ENCODE results near the gene ASB3.

The ASB3 gene

DNA sequence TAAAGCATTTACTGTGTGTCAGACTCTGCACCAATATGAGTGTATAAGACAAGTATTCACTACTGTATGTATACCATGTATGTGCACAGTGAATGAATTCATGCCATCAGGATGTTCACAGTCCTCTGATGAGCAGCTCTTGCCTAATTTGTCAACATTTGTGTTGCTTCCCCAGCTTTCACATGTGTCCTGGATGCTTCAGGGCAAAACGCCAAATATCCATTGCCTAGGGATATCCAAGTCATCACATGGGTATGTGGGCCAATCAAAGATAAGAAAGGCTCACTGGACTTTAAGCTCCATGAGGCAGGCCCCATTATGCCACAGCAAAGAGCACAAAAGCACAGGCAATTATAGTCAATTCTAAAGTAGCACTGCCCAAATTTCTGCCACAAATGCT, 153.3 kb downstream of the ASB3 start:
- Histone ChIP-seq H3K4me3 (ENCODE audit: low read depth, low read length, poor library complexity, severe bottlenecking) (no peak overlapping the region), H3K9me2 (ENCODE audit: low read depth, low read length) (no peaks in the 10 kb centered on the region; the same call in 1 of the 2 replicates), H3K27ac (ENCODE audit: low read depth, low read length, poor library complexity, severe bottlenecking) (no peak overlapping the region), H3K4me1 (ENCODE audit: insufficient read depth, low read length, severe bottlenecking) (no peaks in the 10 kb centered on the region), H3K4me2 (ENCODE audit: low read length) (no peak overlapping the region), H3K36me3 (ENCODE audit: insufficient read depth, low read length) (no peaks in the 10 kb centered on the region), H4K20me1 (ENCODE audit: insufficient read depth, low read length) (no peaks in the 10 kb centered on the region), H3K79me2 (ENCODE audit: insufficient read depth, low read length) (no peaks in the 10 kb centered on the region), H3K27me3 (ENCODE audit: insufficient read depth, low read length) (no peaks in the 10 kb centered on the region), H3K9ac (ENCODE audit: low read length) (no peak overlapping the region), H3K9me3 (ENCODE audit: low read length) (no peaks in the 10 kb centered on the region), H2AFZ (ENCODE audit: low read length) (no peak overlapping the region), H3F3A (ENCODE audit: insufficient read depth, low read length) (no peaks in the 10 kb centered on the region)
- no peak for TF ChIP-seq CTCF (IDR thresholded peaks at IDR 0.05; ENCODE audit: low read length)
- TF ChIP-seq EZH2 (IDR thresholded peaks at IDR 0.05; ENCODE audit: borderline replicate concordance, low read length): no peak

DNA sequence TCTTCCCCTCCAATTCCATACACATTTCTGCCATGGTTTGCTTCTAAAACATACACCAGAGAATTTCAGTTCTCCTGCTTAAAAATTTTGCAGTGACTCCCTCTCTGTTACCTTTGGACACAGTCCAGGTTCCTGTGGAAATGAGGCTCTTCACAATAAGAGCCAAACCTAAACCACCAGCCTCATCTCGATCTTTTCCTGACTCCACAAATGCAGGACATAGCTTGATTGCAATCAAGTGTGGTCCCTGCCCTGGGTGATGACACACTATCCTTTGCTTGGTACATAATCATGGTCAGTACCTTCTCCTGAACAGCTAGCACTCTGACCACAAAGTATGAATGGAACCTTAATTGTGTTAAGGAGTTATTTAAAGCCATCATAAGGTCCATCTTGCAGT, 154.0 kb downstream of the ASB3 start:
- H3K4me1 ChIP-seq (ENCODE audit: insufficient read depth, low read length, severe bottlenecking): no peaks in the 10 kb centered on the region
- no peaks in the 10 kb centered on the region for H4K20me1 ChIP-seq (ENCODE audit: insufficient read depth, low read length)
- H3K4me2 ChIP-seq (ENCODE audit: low read length): no peak overlapping the region
- no peaks in the 10 kb centered on the region for H3K79me2 ChIP-seq (ENCODE audit: insufficient read depth, low read length)
- no peak overlapping the region for H3K9ac ChIP-seq (ENCODE audit: low read length)
- H3K9me2 ChIP-seq (ENCODE audit: low read depth, low read length): no peaks in the 10 kb centered on the region; the same call in 1 of the 2 replicates
- no peak overlapping the region for H2AFZ ChIP-seq (ENCODE audit: low read length)
- no peaks in the 10 kb centered on the region for H3F3A ChIP-seq (ENCODE audit: insufficient read depth, low read length)
- no peak for TF ChIP-seq EZH2 (IDR thresholded peaks at IDR 0.05; ENCODE audit: borderline replicate concordance, low read length)
- no peak for TF ChIP-seq CTCF (IDR thresholded peaks at IDR 0.05; ENCODE audit: low read length)
- no peaks in the 10 kb centered on the region for H3K9me3 ChIP-seq (ENCODE audit: low read length)
- H3K36me3 ChIP-seq (ENCODE audit: insufficient read depth, low read length): no peaks in the 10 kb centered on the region
- no peaks in the 10 kb centered on the region for H3K27me3 ChIP-seq (ENCODE audit: insufficient read depth, low read length)
- H3K4me3 ChIP-seq (ENCODE audit: low read depth, low read length, poor library complexity, severe bottlenecking): no peak overlapping the region
- no peak overlapping the region for H3K27ac ChIP-seq (ENCODE audit: low read depth, low read length, poor library complexity, severe bottlenecking)

DNA sequence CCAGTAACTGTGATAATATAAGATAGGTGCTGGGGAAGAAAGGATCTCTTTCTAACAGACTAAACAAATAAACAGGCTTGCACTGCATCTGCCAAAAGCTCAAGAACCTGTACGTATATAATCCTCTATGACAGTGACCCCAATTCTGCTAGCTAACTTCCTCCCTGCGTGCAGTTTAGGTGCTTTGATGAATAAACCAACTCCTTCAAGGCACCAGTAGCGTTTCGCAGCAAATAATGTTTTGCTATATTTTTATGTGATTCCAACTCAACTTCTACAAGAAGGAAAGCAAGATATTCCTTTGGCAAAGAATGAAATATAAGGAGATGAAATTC, 154.7 kb downstream of the ASB3 start:
- TF ChIP-seq EZH2 (IDR thresholded peaks at IDR 0.05; ENCODE audit: borderline replicate concordance, low read length) (no peak), CTCF (IDR thresholded peaks at IDR 0.05; ENCODE audit: low read length) (no peak)
- no peaks in the 10 kb centered on the region for H4K20me1 ChIP-seq (ENCODE audit: insufficient read depth, low read length)
- H3K4me3 ChIP-seq (ENCODE audit: low read depth, low read length, poor library complexity, severe bottlenecking): no peak overlapping the region
- H3F3A ChIP-seq (ENCODE audit: insufficient read depth, low read length): no peaks in the 10 kb centered on the region
- H3K79me2 ChIP-seq (ENCODE audit: insufficient read depth, low read length): no peaks in the 10 kb centered on the region
- H3K4me1 ChIP-seq (ENCODE audit: insufficient read depth, low read length, severe bottlenecking): no peaks in the 10 kb centered on the region
- H3K36me3 ChIP-seq (ENCODE audit: insufficient read depth, low read length): no peaks in the 10 kb centered on the region
- H3K9ac ChIP-seq (ENCODE audit: low read length): no peak overlapping the region
- H3K4me2 ChIP-seq (ENCODE audit: low read length): no peak overlapping the region
- H3K27me3 ChIP-seq (ENCODE audit: insufficient read depth, low read length): no peaks in the 10 kb centered on the region
- H2AFZ ChIP-seq (ENCODE audit: low read length): no peak overlapping the region
- H3K9me2 ChIP-seq (ENCODE audit: low read depth, low read length): no peaks in the 10 kb centered on the region; the same call in 1 of the 2 replicates
- no peak overlapping the region for H3K27ac ChIP-seq (ENCODE audit: low read depth, low read length, poor library complexity, severe bottlenecking)
- no peaks in the 10 kb centered on the region for H3K9me3 ChIP-seq (ENCODE audit: low read length)
